ENCODE data around the gene DDA1. TPM values are rescaled to one million over a fixed set of nuclear protein-coding genes. Genes with fewer than 3 reads are reported as not detected.
A peak's percentile ranks its signal among the peaks of the same experiment; 100 is the strongest.

Gene DDA1
- total and polyA plus RNA-seq, 9 of the 15 experiments (the other 6 are each of a cell fraction or from before 2014, with no cell fraction given): 1.4 to 83.8 (median 33.8) TPM

- no TSS peak for BruUV-seq (replicated peaks)
- 37% methylated on average over 32 of the region's 45 CpGs for WGBS (ENCODE audit: insufficient coverage, low coverage, missing lambda C conversion rate)
- TF ChIP-seq MTA1 (IDR thresholded peaks at IDR 0.05; ENCODE audit: borderline replicate concordance) (peak; percentile 79; the same call in 1 of the 2 replicates), NCOA2 (IDR thresholded peaks at IDR 0.05; ENCODE audit: partially characterized antibody in 2 of 2) (no peak), SRSF7 (optimal IDR thresholded peaks at IDR 0.05; ENCODE audit: low read depth, low read length) (no peak), SP1 (CRISPR knock-in tag; IDR thresholded peaks at IDR 0.05) (peak; percentile 84), DIDO1 (tag; IDR thresholded peaks at IDR 0.05; ENCODE audit: low read depth) (peak; percentile 11; the same call in 1 of the 2 replicates), ATF3 (IDR thresholded peaks at IDR 0.05) (peak; percentile 97), ATF3 (CRISPR knock-in tag; conservative IDR thresholded peaks at IDR 0.05) (no peak), YY1 (IDR thresholded peaks at IDR 0.05; ENCODE audit: borderline replicate concordance in 1 of 3, control insufficient read depth in 1 of 3, extremely low read depth in 1 of 3, insufficient read depth in 3 of 3, insufficient read length in 1 of 3, insufficient replicate concordance in 2 of 3, low read depth in 1 of 3, low read length in 2 of 3) (no peak), ZNF3 (CRISPR knock-in tag; IDR thresholded peaks at IDR 0.05) (no peak), MXI1 (IDR thresholded peaks at IDR 0.05; ENCODE audit: low read depth, low read length) (no peak), GTF2A2 (tag; IDR thresholded peaks at IDR 0.05) (no peak), ARNT (IDR thresholded peaks at IDR 0.05) (0 out of 4 replicates have a peak, but pooled peaks of 1 of the 2 experiments have one; percentile 58), TRIM24 (IDR thresholded peaks at IDR 0.05) (peak in 1 of 2 experiments; percentile 54; a peak in 2 of 4 replicates)
- TF ChIP-seq, protein P1, sequence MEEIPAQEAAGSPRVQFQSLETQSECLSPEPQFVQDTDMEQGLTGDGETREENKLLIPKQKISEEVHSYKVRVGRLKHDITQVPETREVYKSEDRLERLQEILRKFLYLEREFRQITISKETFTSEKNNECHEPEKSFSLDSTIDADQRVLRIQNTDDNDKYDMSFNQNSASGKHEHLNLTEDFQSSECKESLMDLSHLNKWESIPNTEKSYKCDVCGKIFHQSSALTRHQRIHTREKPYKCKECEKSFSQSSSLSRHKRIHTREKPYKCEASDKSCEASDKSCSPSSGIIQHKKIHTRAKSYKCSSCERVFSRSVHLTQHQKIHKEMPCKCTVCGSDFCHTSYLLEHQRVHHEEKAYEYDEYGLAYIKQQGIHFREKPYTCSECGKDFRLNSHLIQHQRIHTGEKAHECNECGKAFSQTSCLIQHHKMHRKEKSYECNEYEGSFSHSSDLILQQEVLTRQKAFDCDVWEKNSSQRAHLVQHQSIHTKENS (CRISPR knock-in tag; IDR thresholded peaks at IDR 0.05): no peak
- TF ChIP-seq, protein P2, sequence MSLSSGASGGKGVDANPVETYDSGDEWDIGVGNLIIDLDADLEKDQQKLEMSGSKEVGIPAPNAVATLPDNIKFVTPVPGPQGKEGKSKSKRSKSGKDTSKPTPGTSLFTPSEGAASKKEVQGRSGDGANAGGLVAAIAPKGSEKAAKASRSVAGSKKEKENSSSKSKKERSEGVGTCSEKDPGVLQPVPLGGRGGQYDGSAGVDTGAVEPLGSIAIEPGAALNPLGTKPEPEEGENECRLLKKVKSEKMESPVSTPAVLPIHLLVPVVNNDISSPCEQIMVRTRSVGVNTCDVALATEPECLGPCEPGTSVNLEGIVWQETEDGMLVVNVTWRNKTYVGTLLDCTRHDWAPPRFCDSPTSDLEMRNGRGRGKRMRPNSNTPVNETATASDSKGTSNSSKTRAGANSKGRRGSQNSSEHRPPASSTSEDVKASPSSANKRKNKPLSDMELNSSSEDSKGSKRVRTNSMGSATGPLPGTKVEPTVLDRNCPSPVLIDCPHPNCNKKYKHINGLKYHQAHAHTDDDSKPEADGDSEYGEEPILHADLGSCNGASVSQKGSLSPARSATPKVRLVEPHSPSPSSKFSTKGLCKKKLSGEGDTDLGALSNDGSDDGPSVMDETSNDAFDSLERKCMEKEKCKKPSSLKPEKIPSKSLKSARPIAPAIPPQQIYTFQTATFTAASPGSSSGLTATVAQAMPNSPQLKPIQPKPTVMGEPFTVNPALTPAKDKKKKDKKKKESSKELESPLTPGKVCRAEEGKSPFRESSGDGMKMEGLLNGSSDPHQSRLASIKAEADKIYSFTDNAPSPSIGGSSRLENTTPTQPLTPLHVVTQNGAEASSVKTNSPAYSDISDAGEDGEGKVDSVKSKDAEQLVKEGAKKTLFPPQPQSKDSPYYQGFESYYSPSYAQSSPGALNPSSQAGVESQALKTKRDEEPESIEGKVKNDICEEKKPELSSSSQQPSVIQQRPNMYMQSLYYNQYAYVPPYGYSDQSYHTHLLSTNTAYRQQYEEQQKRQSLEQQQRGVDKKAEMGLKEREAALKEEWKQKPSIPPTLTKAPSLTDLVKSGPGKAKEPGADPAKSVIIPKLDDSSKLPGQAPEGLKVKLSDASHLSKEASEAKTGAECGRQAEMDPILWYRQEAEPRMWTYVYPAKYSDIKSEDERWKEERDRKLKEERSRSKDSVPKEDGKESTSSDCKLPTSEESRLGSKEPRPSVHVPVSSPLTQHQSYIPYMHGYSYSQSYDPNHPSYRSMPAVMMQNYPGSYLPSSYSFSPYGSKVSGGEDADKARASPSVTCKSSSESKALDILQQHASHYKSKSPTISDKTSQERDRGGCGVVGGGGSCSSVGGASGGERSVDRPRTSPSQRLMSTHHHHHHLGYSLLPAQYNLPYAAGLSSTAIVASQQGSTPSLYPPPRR (CRISPR knock-in tag; IDR thresholded peaks at IDR 0.05; ENCODE audit: borderline replicate concordance): 0 out of 2 replicates have a peak, but pooled peaks have one; percentile 34
These were observed 42.6 kb downstream of the DDA1 start for GRCh38 chr19:17351815-17352435.

More at GRCh38 chr19:17351815-17352435, 42.6 kb downstream of the DDA1 start:
- peak; percentile 15 for FAIRE-seq
- Histone ChIP-seq H3K27me3 (ENCODE audit: control insufficient read depth in 2 of 2, insufficient read depth in 2 of 2, low read length in 2 of 2) (peaks cover 13 to 49% of the 10 kb centered on the region in 2 experiments; a peak in 4 of 5 replicates), H3K79me2 (ENCODE audit: control insufficient read depth, insufficient read depth, low read length) (no peaks in the 10 kb centered on the region), H3K4me2 (ENCODE audit: insufficient read depth, low read length) (no peak overlapping the region), H3K27ac (ENCODE audit: extremely low read depth, low read depth, low read length) (no peak overlapping the region), H3K9ac (ENCODE audit: insufficient read depth in 1 of 2, low read depth in 2 of 2, low read length in 2 of 2) (no peak overlapping the region), H3K4me1 (replicated peaks in 1 of 2; ENCODE audit: control insufficient read depth in 2 of 2, insufficient read depth in 2 of 2, low read length in 2 of 2) (peaks cover 0 to 11% of the 10 kb centered on the region in 2 experiments; a peak in 1 of 5 replicates), H4K20me1 (replicated peaks; ENCODE audit: control insufficient read depth, insufficient read depth, low read length) (0 out of 2 replicates have a peak, but pooled peaks cover 3% of the 10 kb centered on the region), H3K4me3 (no peak overlapping the region), H3K36me3 (ENCODE audit: control insufficient read depth, insufficient read depth, low read length) (no peaks in the 10 kb centered on the region), H3K9me1 (ENCODE audit: control insufficient read depth, insufficient read depth, low read length) (no peaks in the 10 kb centered on the region), H2AFZ (ENCODE audit: low read depth, low read length) (no peak overlapping the region), H3K9me3 (replicated peaks; ENCODE audit: control insufficient read depth, insufficient read depth, low read depth, low read length) (no peaks in the 10 kb centered on the region)
- in situ Hi-C loops (cut with MboI): no loop called here
- peak in 3 of 4 experiments; percentile 27 to 44 (median 39) for DNase-seq (ENCODE audit: extremely low read depth in 1 of 4, low spot score in 3 of 4)
- intact Hi-C loops (cut with micrococcal nuclease): no loop called here
- ChIA-PET CTCF (ENCODE audit: low intra/inter-chr PET ratio) (no interaction called here), POLR2A (no interaction called here)
- ATAC-seq: peak; percentile 45

Measured in K562 (cell line).